Measurements from ENCODE around the gene KCTD2.

- TF ChIP-seq SIN3A (IDR thresholded peaks at IDR 0.05; ENCODE audit: borderline replicate concordance, low read depth, low read length), result no peak
- TF ChIP-seq POLR2AphosphoS5 (IDR thresholded peaks at IDR 0.05; ENCODE audit: low read depth, low read length), result no peak
- TF ChIP-seq FOXM1 (IDR thresholded peaks at IDR 0.05; ENCODE audit: low read depth), result no peak
- no peak for TF ChIP-seq EP300 (IDR thresholded peaks at IDR 0.05; ENCODE audit: borderline replicate concordance in 1 of 2, low read depth in 1 of 2, low read length in 1 of 2)
- TF ChIP-seq, protein P1, sequence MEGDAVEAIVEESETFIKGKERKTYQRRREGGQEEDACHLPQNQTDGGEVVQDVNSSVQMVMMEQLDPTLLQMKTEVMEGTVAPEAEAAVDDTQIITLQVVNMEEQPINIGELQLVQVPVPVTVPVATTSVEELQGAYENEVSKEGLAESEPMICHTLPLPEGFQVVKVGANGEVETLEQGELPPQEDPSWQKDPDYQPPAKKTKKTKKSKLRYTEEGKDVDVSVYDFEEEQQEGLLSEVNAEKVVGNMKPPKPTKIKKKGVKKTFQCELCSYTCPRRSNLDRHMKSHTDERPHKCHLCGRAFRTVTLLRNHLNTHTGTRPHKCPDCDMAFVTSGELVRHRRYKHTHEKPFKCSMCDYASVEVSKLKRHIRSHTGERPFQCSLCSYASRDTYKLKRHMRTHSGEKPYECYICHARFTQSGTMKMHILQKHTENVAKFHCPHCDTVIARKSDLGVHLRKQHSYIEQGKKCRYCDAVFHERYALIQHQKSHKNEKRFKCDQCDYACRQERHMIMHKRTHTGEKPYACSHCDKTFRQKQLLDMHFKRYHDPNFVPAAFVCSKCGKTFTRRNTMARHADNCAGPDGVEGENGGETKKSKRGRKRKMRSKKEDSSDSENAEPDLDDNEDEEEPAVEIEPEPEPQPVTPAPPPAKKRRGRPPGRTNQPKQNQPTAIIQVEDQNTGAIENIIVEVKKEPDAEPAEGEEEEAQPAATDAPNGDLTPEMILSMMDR (IDR thresholded peaks at IDR 0.05), result no peak
- no peak for TF ChIP-seq RAD21 (IDR thresholded peaks at IDR 0.05; ENCODE audit: low read length)
- TF ChIP-seq USF1 (IDR thresholded peaks at IDR 0.05; ENCODE audit: borderline replicate concordance, low read depth), result no peak
- no peak for TF ChIP-seq TEAD4 (IDR thresholded peaks at IDR 0.05; ENCODE audit: borderline replicate concordance, insufficient read depth)
- TF ChIP-seq MXI1 (IDR thresholded peaks at IDR 0.05; ENCODE audit: low read depth, low read length), result no peak
- no peak for TF ChIP-seq TCF12 (IDR thresholded peaks at IDR 0.05)
Observed at GRCh38 chr17:75004371-75004770, 42.7 kb upstream of the KCTD2 start.
